ENCODE data around the gene SOD3. TPM values are rescaled to one million over a fixed set of nuclear protein-coding genes. Genes with fewer than 3 reads are reported as not detected.

Gene SOD3
- total and polyA plus RNA-seq, 2 of the 4 experiments (the other 2 are of a cell fraction) = 0.36 to 5.8 TPM

- no peak overlapping the region for H2BK20ac ChIP-seq (ENCODE audit: low read depth, low read length)
- intact Hi-C loops (cut with micrococcal nuclease) = no loop called here
- no peaks in the 10 kb centered on the region for H3K4me1 ChIP-seq (ENCODE audit: control insufficient read depth, insufficient read depth, low read length)
- H3K9me3 ChIP-seq (ENCODE audit: control insufficient read depth, insufficient read depth, low read length) = no peaks in the 10 kb centered on the region
- H3K4me3 ChIP-seq (ENCODE audit: insufficient read depth, low read depth, low read length) = no peak overlapping the region
- no peaks in the 10 kb centered on the region for H3K9me1 ChIP-seq (ENCODE audit: insufficient read depth, low read length)
- H3K36me3 ChIP-seq (ENCODE audit: control insufficient read depth, insufficient read depth, low read length) = no peaks in the 10 kb centered on the region
- H3K56ac ChIP-seq (ENCODE audit: extremely low read depth, insufficient read depth, low read length) = no peak overlapping the region
- dilution Hi-C loops (cut with HindIII; ENCODE audit: low sequenced_read_pairs, unreplicated experiment) = no loop called here
- H3K23ac ChIP-seq (ENCODE audit: low read depth, low read length) = no peak overlapping the region
- in situ Hi-C loops (cut with MboI; ENCODE audit: low sequenced_read_pairs) = no loop called here
- no CpG with 5 or more reads among the region's 4 CpGs for WGBS, 2 experiments (ENCODE audit: extremely low coverage in 2 of 2, insufficient read length in 1 of 2)
- 0 out of 3 replicates have a peak overlapping the region, but pooled peaks have one; percentile 23 for H2BK15ac ChIP-seq (ENCODE audit: low read depth, low read length)
- no peak overlapping the region; the same call in 1 of the 2 replicates for H3K14ac ChIP-seq (replicated peaks; ENCODE audit: low read depth, low read length)
- ATAC-seq (ENCODE audit: low read depth) (no peak), DNase-seq (no peak)
- BruUV-seq (replicated peaks) = no TSS peak
- no peaks in the 10 kb centered on the region for H4K20me1 ChIP-seq (ENCODE audit: insufficient read depth, low read length)
- no peak overlapping the region for H3K18ac ChIP-seq (ENCODE audit: low read depth, low read length)
- H4K8ac ChIP-seq (ENCODE audit: low read depth in 2 of 2, low read length in 2 of 2) = no peak overlapping the region
- no peak overlapping the region for H3K4ac ChIP-seq (ENCODE audit: low read depth, low read length)
- H3K27ac ChIP-seq (ENCODE audit: insufficient read depth, low read length) = no peak overlapping the region
- ChIA-PET CTCF (no interaction called here), POLR2A (ENCODE audit: unreplicated experiment) (no interaction called here)
- no peak overlapping the region for H3K4me2 ChIP-seq (ENCODE audit: low read depth, low read length)
- no peak for TF ChIP-seq CTCF (conservative IDR thresholded peaks at IDR 0.05; ENCODE audit: low read depth, low read length)
- TF ChIP-seq POLR2A (IDR thresholded peaks at IDR 0.05; ENCODE audit: low read depth, low read length) = no peak
- no peak for TF ChIP-seq ELK1 (IDR thresholded peaks at IDR 0.05; ENCODE audit: borderline replicate concordance, low read depth, low read length)
- no peak for TF ChIP-seq SMC3 (IDR thresholded peaks at IDR 0.05; ENCODE audit: low read depth, low read length)
- H3K79me1 ChIP-seq (ENCODE audit: low read depth in 1 of 2, low read length in 2 of 2) = no peaks in the 10 kb centered on the region
- no peak overlapping the region for H4K5ac ChIP-seq (ENCODE audit: low read depth, low read length)
- no peaks in the 10 kb centered on the region for H3K27me3 ChIP-seq (ENCODE audit: control insufficient read depth, insufficient read depth, low read length)
- no peak overlapping the region for H2AK5ac ChIP-seq (ENCODE audit: low read depth, low read length)
- H2BK5ac ChIP-seq (ENCODE audit: low read depth, low read length, poor library complexity, severe bottlenecking) = no peak overlapping the region
- H2BK120ac ChIP-seq (ENCODE audit: low read depth, low read length) = no peak overlapping the region
- no peak overlapping the region for H2AK9ac ChIP-seq (replicated peaks; ENCODE audit: low read depth, low read length, poor library complexity)
- no peak overlapping the region for H2AFZ ChIP-seq (replicated peaks; ENCODE audit: low read length, poor library complexity)
- H4K91ac ChIP-seq (ENCODE audit: insufficient read depth, low read depth, low read length) = no peak overlapping the region
- H3K9ac ChIP-seq (ENCODE audit: low read depth, low read length) = no peak overlapping the region
Observed at GRCh38 chr4:24748023-24748422, 47.4 kb upstream of the SOD3 start.
